Psoas muscle (tissue), 8 donors: Measurements from ENCODE around the gene TSPOAP1. TPM values are rescaled to one million over a fixed set of nuclear protein-coding genes. Genes with fewer than 3 reads are reported as not detected.

Experiments used
- ATAC-seq, 4 donors: fragments of 200-7000 bp; cut with Tn5 transposase; one replicate each; pipeline ENCODE4 v1.9.1; 2020; ENCODE audit warnings: moderate library complexity in 3 of 4, mild to moderate bottlenecking in 2 of 4
- DNase-seq, 2 donors: peaks; one replicate each; pipeline ENCODE4 v3.0.0-alpha.2; 2020
- H3K27ac ChIP-seq: fragments of 200-600 bp; one replicate; pipeline ENCODE4 v1.8.0; 2022
- H3K27me3 ChIP-seq, 3 donors: fragments of 200-600 bp in 1 of 3; one replicate each; pipeline versions ENCODE4 v1.6.1 to v1.8.0; 2013 to 2022; ENCODE audit warnings: low read length in 2 of 3, mild to moderate bottlenecking in 2 of 3, moderate library complexity in 1 of 3; ENCODE audit not compliant: insufficient read depth in 3 of 3
- H3K36me3 ChIP-seq, 2 donors: fragments of 200-600 bp in 1 of 2; one replicate each; pipeline versions ENCODE4 v1.6.1 to v1.8.0; 2013 to 2022; ENCODE audit warnings: low read depth in 1 of 2, mild to moderate bottlenecking in 1 of 2, moderate library complexity in 1 of 2; ENCODE audit not compliant: insufficient read depth in 1 of 2
- H3K4me1 ChIP-seq: fragments of 200-600 bp; one replicate; pipeline ENCODE4 v1.8.0; 2022
- H3K4me3 ChIP-seq: fragments of 200-600 bp; one replicate; pipeline ENCODE4 v1.8.0; 2022; ENCODE audit warnings: mild to moderate bottlenecking
- H3K9me3 ChIP-seq: fragments of 200-600 bp; one replicate; pipeline ENCODE4 v1.8.0; 2022
- CTCF ChIP-seq: fragments of 200-600 bp; IDR thresholded peaks from one replicate; pipeline ENCODE4 v1.8.0; 2022; ENCODE audit warnings: antibody characterized with exemption
- WGBS, 3 donors: extraction: QIAGEN DNeasy Blood & Tissue Kit; methylation state at CpG; one replicate each; pipeline versions ENCODE4 v1.1.6 to v1.1.7; 2013; 5-methylcytosine and 5-hydroxymethylcytosine counted together
- intact Hi-C, 2 donors: fragments of 100-400 bp; cut with DNase I; formaldehyde crosslinking; loops; one replicate each; pipeline versions ENCODE4 v1.11.0 to v1.14.2; 2022
- polyA plus RNA-seq, 3 donors: library from polyadenylated mRNA; stranded (reverse); fragments of 200-250 nt; gene quantifications; one replicate each; pipeline ENCODE4 v1.2.3, GENCODE V29; 2013
- total RNA-seq, 4 donors: library from RNA; stranded (reverse); fragmentation: NEBNext Ultra II Directional in 2 of 4; extraction: Animal tissue kit (Norgen Biotek cat#: 25700) in 2 of 4; gene quantifications; one replicate each; pipeline versions ENCODE4 v1.2.1 to v1.2.4, GENCODE V29; 2021 to 2023
- donor health status: healthy with polysubstance abuse.
- donor health status: DM: no; HTN: no; CAD: no; lungs with moderate emphysema.
- donor health status: Bipolar disorder and iron deficiency.
- donor health status: healthy.
- donor health status: DM: yes; HTN: yes; CAD: no.
- donor health status: DM: no; HTN: no; CAD: no.
- donor health status: DM: no; HTN: no; CAD: no.
- donor health status: DM: yes; HTN: yes; CAD: no.

The TSPOAP1 gene
- total and polyA plus RNA-seq, 7 donors: 0.40 to 6.6 (median 2.3) TPM

GRCh38 chr17:58303971-58304749 lies 24.4 kb downstream of the TSPOAP1 start:
- no peak for DNase-seq
- peak; percentile 58 to 78 (median 58) for ATAC-seq
- Histone ChIP-seq H3K27ac (no peak overlapping the region), H3K4me1 (no peaks in the 10 kb centered on the region), H3K36me3 (no peaks in the 10 kb centered on the region), H3K4me3 (no peak overlapping the region), H3K27me3 (no peaks in the 10 kb centered on the region), H3K9me3 (no peaks in the 10 kb centered on the region)
- intact Hi-C loops: loop anchor here in 1 of 2 donors (10.0 kb wide), 1 partner anchor 111 kb away; the partner anchor contains the start of gene RNF43
- peak; percentile 66 for TF ChIP-seq CTCF
- WGBS, 3 donors: 40 to 45% (median 44%) methylated on average over 10 of the region's 10 CpGs

DNA sequence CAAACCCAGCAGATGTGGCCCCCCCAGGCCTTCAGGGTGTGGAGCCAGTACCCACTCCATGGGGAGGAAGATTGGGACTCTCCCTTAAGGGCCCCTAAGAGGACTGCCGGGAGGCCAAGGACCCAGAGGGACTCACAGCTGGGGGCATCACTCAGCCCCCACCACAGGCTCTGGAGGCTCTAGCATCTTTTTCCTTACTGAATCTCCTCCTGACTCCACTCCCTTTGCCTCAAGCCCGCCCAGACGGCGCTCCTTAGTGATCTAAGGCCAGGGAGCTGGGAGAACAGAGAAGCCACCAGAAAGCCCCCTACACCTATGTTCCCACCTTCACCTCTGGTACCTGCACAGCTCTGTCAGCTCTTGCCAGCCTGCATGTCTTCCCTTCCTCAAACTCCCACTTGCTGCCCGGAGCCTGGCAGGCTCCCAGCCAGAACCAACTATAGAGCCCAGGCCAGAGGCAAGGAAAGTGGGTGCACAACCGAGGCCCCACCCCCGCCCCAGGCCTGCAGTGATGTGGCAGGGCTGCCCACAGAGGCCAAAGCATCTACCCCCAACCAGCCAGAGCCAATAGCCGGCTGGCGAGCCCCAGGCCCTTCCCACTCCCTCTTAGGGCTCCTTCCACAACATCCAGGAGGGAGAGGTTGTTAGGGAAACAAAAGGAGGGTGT lies 25.5 kb downstream of the TSPOAP1 start:
- Histone ChIP-seq H3K27ac (no peak overlapping the region), H3K4me3 (no peak overlapping the region), H3K27me3 (peaks cover 0 to 2% (median 0%) of the 10 kb centered on the region in 3 donors), H3K9me3 (no peaks in the 10 kb centered on the region), H3K36me3 (no peaks in the 10 kb centered on the region), H3K4me1 (no peaks in the 10 kb centered on the region)
- no peak for TF ChIP-seq CTCF
- ATAC-seq: peak in 1 of 4 donors; percentile 29
- intact Hi-C loops: loop anchor here in 1 of 2 donors (10.0 kb wide), 1 partner anchor 112 kb away; the partner anchor contains the start of gene RNF43
- WGBS, 3 donors: 81 to 82% (median 81%) methylated on average over 8 to 9 of the region's 9 CpGs
- no peak for DNase-seq

GRCh38 chr17:58302171-58302918 lies 26.2 kb downstream of the TSPOAP1 start:
- Histone ChIP-seq H3K9me3 (no peaks in the 10 kb centered on the region), H3K4me3 (no peak overlapping the region), H3K4me1 (no peaks in the 10 kb centered on the region), H3K36me3 (no peaks in the 10 kb centered on the region), H3K27ac (no peak overlapping the region), H3K27me3 (peaks cover 0 to 2% (median 0%) of the 10 kb centered on the region in 3 donors)
- WGBS, 3 donors: 85 to 86% (median 85%) methylated on average over 7 to 9 of the region's 9 CpGs
- ATAC-seq (no peak), DNase-seq (no peak)
- intact Hi-C loops: loop anchor here in 1 of 2 donors (10.0 kb wide), 1 partner anchor 112 kb away; the partner anchor contains the start of gene RNF43
- TF ChIP-seq CTCF: no peak

GRCh38 chr17:58301504-58302150 lies 27.0 kb downstream of the TSPOAP1 start:
- TF ChIP-seq CTCF: no peak
- ATAC-seq (no peak), DNase-seq (no peak)
- H3K9me3 ChIP-seq: no peaks in the 10 kb centered on the region
- no peaks in the 10 kb centered on the region for H3K4me1 ChIP-seq
- intact Hi-C loops: loop anchor here in 1 of 2 donors (10.0 kb wide), 1 partner anchor 113 kb away; the partner anchor contains the start of gene RNF43
- H3K27ac ChIP-seq: no peak overlapping the region
- H3K4me3 ChIP-seq: no peak overlapping the region
- WGBS, 3 donors: 77 to 84% (median 80%) methylated on average over 15 to 16 of the region's 16 CpGs
- no peaks in the 10 kb centered on the region for H3K36me3 ChIP-seq
- H3K27me3 ChIP-seq: peaks cover 0 to 2% (median 0%) of the 10 kb centered on the region in 3 donors
